Measurements from ENCODE around the gene AGAP1. TPM values are rescaled to one million over a fixed set of nuclear protein-coding genes. Genes with fewer than 3 reads are reported as not detected.
A peak's percentile ranks its signal among the peaks of the same experiment; 100 is the strongest.

Gene AGAP1
- total RNA-seq, 1 experiment from 2014 or later = 25.8 TPM

DNA sequence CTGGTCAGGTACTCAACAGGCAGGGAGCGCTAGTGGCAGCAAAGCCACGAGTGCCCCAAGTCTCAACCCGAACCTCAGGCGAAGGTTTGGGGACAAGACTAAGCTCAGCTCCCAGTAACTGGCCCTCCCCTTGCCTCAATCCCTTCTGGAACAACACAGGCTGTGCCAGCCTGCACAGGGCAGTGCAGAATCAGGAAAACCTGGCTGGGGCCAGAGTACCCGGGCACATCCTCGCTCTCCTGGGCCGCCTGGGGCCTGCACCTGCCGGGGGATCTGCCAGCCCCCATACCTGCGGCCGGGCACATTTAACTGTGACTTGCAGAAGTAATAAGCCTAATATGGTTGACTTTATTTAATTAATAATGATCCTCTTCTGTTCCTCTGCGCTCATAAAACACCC is 613.7 kb downstream of the AGAP1 start:
- Histone ChIP-seq H4K8ac (replicated peaks; ENCODE audit: insufficient read length, low read depth, low read length) (no peak overlapping the region), H3K9me3 (ENCODE audit: control insufficient read depth, low read depth, low read length) (no peaks in the 10 kb centered on the region), H2BK15ac (ENCODE audit: low read depth, low read length) (no peak overlapping the region), H2BK20ac (ENCODE audit: low read depth, low read length, poor library complexity, severe bottlenecking) (no peak overlapping the region), H2AK5ac (ENCODE audit: insufficient read length, low read length) (no peak overlapping the region), H3K4ac (ENCODE audit: low read depth, low read length) (no peak overlapping the region), H3K79me1 (ENCODE audit: insufficient read depth, low read depth, low read length, poor library complexity, severe bottlenecking) (no peaks in the 10 kb centered on the region), H3K4me2 (ENCODE audit: insufficient read depth, insufficient read length, low read length) (no peak overlapping the region), H3K4me1 (ENCODE audit: insufficient read depth, low read length) (peaks cover 6% of the 10 kb centered on the region; the same call in 1 of the 2 replicates), H2AFZ (ENCODE audit: low read length) (no peak overlapping the region), H3K27me3 (ENCODE audit: insufficient read depth, low read length) (no peaks in the 10 kb centered on the region), H3K23me2 (ENCODE audit: insufficient read length, low read depth, low read length, poor library complexity, severe bottlenecking) (no peaks in the 10 kb centered on the region), H3K79me2 (ENCODE audit: insufficient read depth, low read length) (no peaks in the 10 kb centered on the region), H4K20me1 (ENCODE audit: control insufficient read depth, insufficient read depth, insufficient read length) (no peaks in the 10 kb centered on the region), H3K27ac (ENCODE audit: insufficient read length, low read depth, low read length) (no peak overlapping the region), H3K9ac (ENCODE audit: extremely low read depth, insufficient read length, low read length) (no peak overlapping the region), H4K5ac (ENCODE audit: insufficient read length, low read depth, low read length) (no peak overlapping the region), H3K14ac (ENCODE audit: insufficient read depth, low read length) (no peak overlapping the region), H3K23ac (ENCODE audit: insufficient read length, low read depth, low read length) (no peak overlapping the region), H3T11ph (ENCODE audit: low read length) (no peak overlapping the region), H2BK12ac (ENCODE audit: insufficient read length, low read depth, low read length) (no peak overlapping the region), H2BK5ac (ENCODE audit: insufficient read length, low read length) (no peak overlapping the region), H3K18ac (ENCODE audit: insufficient read length, low read depth, low read length) (no peak overlapping the region), H3K56ac (ENCODE audit: insufficient read length, low read depth, low read length) (no peak overlapping the region), H4K91ac (ENCODE audit: insufficient read length, low read depth, low read length) (no peak overlapping the region), H2BK120ac (ENCODE audit: low read depth, low read length, poor library complexity, severe bottlenecking) (no peak overlapping the region)
- Mint-ChIP-seq H3K4me3 (no peak overlapping the region), H3K9me3 (no peaks in the 10 kb centered on the region), H3K4me1 (peaks cover 19 to 25% of the 10 kb centered on the region in 2 experiments), H3K27me3 (ENCODE audit: low read depth) (peaks cover 6% of the 10 kb centered on the region), H3K36me3 (ENCODE audit: insufficient read depth in 1 of 3, low read depth in 3 of 3) (peaks cover 0 to 3% (median 0%) of the 10 kb centered on the region in 3 experiments; a peak in 4 of 7 replicates), H3K27ac (peak overlapping the region in 1 of 3 experiments; percentile 53; a peak in 1 of 7 replicates)
- DNase-seq = peak; percentile 27
- TF ChIP-seq CTCF (conservative IDR thresholded peaks at IDR 0.05) = no peak
- WGBS (ENCODE audit: extremely low coverage, insufficient read length, low lambda C conversion rate) = no CpG with 5 or more reads among the region's 11 CpGs

Data from H9 (cell line).